Stimulated activated CD8-positive, alpha-beta memory T cell treated with anti-CD3 and anti-CD28 coated beads, Interleukin-12 subunit alpha, Interleukin-12 subunit beta, amount 100 ng/mL, for 24 hours (primary cell): ENCODE data around the gene ENAH.
"Not testable (repeated sequence)": the region's sequence is repeated elsewhere in the genome, so short reads cannot be mapped to it uniquely, and the experiment has no call there.

Source experiments
- DNase-seq: peaks from one replicate; pipeline ENCODE4 v3.0.0-alpha.2; 2020; ENCODE audit errors: extremely low read depth

ENAH gene

GRCh38 chr1:225674381-225674780 is 21.5 kb upstream of the ENAH start:
- no peak for DNase-seq

DNA sequence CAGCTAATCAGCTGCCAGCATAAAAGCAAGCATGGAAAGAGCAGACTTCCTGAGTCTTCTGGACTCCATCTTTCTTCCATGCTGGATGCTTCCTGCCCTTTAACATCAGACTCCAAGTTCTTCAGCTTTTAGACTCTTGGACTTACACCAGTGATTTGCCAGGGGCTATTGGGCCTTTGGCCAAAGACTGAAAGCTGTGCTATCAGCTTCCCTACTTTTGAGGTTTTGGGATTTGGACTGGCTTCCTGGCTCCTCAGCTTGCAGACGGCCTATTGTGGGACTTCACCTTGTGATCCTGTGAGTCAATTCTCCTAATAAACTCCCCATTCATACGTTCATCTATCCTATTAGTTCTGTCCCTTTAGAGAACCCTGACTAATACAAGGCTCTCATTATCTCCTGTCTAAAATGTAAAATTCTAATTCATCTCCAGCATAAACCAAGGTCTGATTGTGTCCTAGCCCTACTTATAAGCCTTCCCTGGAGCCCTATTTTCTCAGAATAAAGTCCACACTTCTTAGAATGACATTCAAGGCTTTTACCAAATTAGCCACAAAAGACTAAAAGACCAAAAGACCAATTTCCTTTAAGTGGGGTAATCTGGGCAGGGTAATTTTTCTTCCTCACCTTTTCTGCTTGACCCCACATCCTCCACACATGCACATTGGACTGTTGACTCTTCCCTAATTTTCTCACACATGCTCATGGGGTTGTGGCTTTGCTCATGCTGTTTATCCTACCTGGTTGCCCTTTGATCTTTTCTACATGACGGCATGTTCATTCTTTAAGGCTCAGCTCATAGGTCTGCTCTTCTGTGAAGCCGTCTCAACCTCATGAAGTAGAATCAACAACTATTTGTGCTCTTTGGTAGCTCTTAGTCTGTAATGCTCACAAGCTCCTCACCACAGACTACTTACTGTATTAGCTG is 18.1 kb upstream of the ENAH start:
- DNase-seq: no peak

- no peak for DNase-seq
Measured at GRCh38 chr1:225670356-225670755, 17.4 kb upstream of the ENAH start.

GRCh38 chr1:225668222-225668621 is 15.3 kb upstream of the ENAH start:
- no peak for DNase-seq

- no peak for DNase-seq
Measured at GRCh38 chr1:225667362-225667761, 14.4 kb upstream of the ENAH start.

GRCh38 chr1:225666495-225666894 is 13.6 kb upstream of the ENAH start:
- DNase-seq: no peak

- no peak for DNase-seq
Measured at GRCh38 chr1:225664762-225665161, 11.8 kb upstream of the ENAH start.

DNA sequence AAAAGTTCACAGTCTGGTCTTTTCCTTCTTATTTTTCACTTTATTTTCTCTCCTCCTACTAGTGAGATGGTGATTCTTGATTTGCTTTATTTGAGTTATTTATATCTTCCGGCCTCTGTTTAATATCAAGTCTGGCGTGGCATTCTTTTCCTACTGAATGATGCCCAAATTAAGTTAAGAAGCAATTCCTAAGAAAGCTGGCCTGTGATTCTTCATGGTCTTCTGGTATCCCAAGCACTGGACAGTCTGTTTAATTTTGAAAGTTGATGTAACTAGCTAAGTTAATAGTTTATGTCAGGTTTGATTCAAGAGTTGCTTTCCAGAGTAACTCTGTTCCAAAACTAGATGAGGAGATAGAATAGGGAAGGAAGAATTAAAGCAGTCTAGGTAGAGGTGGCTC is 9.2 kb upstream of the ENAH start:
- DNase-seq: no peak

DNA sequence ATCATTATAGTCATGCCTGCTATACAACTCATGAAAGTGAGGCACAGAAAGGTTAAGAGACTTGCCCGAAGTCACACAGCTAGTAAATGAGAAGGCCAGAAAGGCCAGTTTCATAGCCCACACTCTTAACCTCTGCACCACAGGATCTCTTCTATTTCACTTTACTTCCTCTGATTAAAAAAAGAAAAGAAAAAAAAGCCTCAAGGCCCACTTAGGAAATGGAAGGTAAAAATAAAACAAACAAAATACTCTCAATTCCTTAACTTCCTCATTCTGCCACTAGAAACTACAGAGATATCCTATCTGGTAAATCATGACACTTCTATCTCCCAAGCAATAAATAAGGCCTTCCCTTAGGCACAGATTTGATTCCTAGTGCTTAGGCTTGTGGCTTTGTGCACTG is 7.6 kb upstream of the ENAH start:
- DNase-seq: no peak

DNA sequence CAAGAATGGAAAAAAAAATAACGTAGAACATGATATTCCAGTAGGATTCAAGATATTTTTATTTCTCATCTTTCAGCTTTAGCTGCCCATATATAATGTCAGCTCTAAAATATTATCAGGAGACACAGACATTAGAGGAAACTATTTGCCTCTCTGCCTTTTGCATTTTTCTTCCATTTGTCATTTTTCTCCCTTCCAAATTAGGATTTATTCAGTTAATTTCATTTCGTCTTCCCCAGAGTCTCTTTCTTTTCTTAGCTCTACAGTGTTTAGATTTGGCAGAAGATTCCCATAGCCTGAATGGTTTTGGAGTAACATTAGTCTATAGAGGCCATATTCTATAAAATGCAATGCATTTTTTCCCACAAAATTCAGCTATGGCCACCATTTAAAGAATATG is 5.1 kb upstream of the ENAH start:
- DNase-seq: no peak

- no peak for DNase-seq
Measured at GRCh38 chr1:225657462-225657989, 4.6 kb upstream of the ENAH start.

DNA sequence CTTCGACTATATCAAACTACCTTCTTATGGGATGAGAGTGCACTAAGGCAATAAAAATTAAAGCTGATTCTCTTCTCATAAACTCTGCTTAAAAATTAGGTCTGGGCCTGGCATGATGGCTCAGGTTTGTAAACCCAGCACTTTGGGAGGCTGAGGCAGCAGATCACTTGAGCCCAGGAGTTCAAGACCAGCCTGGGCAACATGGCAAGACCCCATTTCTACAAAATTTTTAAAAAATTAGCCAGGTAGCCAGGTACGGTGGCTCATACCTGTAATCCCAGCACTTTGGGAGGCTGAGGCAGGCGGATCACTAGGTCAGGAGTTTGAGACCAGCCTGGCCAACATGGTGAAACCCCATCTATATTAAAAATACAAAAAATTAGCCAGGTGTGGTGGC is 3.3 kb upstream of the ENAH start:
- not testable (repeated sequence) for DNase-seq

GRCh38 chr1:225655509-225656258 is 2.8 kb upstream of the ENAH start:
- no peak for DNase-seq

DNA sequence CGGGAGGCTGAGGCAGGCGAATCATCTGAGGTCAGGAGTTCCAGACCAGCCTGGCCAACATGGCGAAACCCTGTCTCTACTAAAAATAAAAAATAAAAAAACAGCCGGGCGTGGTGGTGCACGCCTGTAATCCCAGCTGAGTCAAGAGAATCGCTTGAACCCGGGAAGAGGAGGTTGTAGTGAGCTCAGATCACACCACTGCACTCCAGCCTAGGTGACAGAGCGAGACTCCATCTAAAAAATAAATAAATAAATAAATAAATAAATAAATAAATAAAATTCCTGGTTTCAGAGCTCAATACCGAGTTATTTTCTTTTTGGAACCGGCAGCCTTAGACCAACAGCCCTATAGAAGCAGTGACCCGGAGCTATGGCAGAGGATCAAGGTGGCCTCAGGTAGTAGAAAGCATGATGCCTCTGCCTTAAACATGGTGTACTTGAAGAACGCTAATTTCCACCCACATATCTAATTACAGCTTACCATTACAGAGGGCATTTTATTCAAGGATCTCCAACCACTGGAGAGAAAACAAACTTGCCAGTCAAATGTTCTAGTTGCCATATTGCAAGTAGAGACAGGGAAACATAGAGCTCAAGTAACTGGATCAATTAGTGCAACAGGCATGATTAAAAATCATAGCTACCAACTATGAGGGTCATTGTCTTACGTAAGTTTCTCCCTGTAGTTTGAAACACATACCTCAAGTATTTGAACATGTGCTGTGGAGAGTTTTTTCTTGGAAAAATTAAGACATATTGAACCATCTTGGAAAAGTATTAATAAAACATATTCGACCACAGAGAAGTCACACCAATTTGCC is 2.0 kb upstream of the ENAH start:
- no peak for DNase-seq

DNA sequence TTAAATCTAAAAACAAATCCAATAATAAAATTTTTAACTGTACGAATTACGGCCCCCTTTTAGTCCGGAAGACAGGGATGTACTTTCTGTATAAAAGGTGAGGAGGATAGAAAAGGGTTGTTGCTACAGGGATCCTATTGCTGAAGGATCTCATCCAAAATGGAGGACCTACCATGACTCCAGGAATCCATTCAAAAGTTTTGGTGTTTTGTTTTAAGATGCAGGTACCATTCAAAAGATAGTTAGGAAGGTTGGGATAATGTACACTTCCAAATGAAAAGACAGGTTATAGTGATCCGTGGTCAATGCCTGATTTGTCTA is 1.3 kb upstream of the ENAH start:
- DNase-seq: no peak

DNA sequence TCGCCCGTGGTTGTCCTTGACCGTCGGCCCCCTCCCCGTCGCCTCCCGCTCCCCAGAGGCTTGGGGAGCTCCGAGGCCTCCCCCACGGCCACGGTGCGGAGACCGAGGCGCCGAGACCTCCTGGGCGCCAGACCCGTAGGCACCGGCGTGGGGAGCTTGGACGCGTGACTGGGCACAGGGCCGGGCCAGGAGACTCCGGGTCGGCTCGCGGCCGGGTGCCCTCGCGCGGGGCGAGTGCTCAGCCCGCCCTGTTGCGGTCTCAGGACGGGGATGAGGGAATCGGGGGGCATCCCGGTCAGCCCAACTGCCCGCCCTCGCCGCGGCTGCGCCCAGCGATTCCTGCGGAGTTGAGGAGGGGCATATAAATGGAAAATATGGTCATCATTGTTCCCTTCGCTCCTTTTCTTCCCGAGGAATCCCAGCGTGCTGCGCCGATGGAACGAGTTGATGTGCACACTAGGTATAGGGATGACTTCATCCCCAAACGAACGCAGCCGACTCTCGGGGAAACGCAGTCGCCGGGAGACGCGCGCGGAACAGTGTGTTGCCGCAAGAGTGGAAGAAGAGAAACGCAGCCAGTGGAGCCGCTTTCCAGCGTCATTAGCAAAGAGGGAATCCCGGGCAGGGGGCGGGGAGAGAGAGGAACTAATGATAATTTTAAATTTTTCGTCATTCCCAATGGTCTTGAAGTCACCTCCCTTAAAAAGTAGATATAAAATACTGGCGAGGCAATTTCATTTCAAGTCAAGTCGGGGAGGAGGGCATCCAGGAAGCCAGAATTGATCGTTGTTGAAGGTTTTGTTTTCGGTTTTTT is 747 bp upstream of the ENAH start:
- DNase-seq: no peak

DNA sequence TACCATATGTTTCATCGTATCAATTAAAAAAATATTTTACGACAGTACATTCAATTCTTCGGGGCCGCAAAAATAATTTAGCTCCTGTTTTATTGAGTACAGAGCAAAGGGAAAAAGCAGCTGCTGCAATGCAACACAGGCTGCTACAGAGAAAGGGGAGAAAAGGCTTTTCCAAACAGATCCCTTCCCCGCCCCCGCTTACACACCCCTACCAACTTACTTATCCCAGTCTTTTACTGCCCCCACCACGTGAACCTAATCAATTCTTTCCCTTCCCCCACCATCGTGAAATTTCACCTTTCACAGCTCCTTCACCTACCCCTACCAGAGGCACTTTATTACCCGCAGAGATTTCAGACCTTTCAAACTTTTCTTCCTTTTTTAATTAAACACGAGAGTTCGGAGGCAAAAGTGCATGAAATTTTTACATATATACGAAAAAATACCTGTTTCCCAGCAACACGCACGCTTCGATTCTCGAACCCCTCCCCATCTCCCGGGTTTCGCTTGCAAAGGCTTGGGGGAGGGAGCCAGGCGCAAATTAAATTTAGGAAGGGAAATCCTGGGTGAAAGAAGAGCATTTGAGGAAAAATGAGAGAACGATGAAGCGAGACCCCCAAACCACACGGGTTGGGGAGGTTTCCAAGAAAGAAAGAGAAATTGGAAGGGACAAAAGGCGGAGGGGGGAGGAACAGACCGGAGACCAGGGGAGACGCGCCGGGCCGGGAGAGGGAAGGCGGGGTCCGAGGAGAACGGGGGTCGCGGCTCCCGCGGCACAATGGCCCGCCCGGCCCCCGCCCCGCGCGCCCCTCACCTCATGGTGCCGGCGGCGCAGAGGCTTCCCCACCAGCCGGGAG is 823 bp downstream of the ENAH start:
- DNase-seq: no peak

GRCh38 chr1:225651376-225651871 is 1.5 kb downstream of the ENAH start:
- DNase-seq: no peak

- no peak for DNase-seq
Measured at GRCh38 chr1:225650179-225650578, 2.7 kb downstream of the ENAH start.
